ENCODE data around the gene MPV17L2.

The MPV17L2 gene

DNA sequence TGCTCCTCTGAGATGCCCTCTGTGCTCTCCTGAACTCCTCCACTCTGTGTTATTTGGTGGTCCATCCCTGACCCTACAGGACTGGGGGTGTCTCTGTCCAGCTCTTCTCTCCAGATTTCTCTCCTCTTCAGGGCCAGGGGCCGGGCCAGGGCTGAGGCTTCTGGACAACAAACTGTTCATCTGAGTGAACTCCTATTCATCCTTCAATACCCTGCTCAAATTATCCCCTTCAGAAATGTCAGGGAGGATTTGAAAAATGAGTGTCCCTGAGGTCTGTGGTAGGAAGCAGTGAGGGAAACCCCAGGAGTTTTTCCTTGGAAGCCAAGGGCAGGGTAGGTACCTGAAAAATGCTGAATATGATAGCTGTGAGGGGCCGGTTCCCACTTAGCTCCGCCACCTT, 25.6 kb downstream of the MPV17L2 start:
- Histone ChIP-seq H3K27me3 (replicated peaks; ENCODE audit: insufficient read depth, low read length) (peaks cover 74% of the 10 kb centered on the region), H3K36me3 (replicated peaks; ENCODE audit: insufficient read depth, low read length) (no peaks in the 10 kb centered on the region), H3F3A (ENCODE audit: insufficient read depth, low read length) (no peaks in the 10 kb centered on the region), H3K9me3 (replicated peaks; ENCODE audit: insufficient read depth, low read length) (no peaks in the 10 kb centered on the region), H2AFZ (ENCODE audit: low read length) (no peak overlapping the region), H3K4me3 (ENCODE audit: low read length) (no peak overlapping the region), H3K4me1 (ENCODE audit: low read length) (no peaks in the 10 kb centered on the region), H4K20me1 (ENCODE audit: insufficient read depth, low read length) (no peaks in the 10 kb centered on the region), H3K27ac (ENCODE audit: low read length) (no peak overlapping the region), H3K4me2 (ENCODE audit: low read depth, low read length) (no peak overlapping the region), H3K9ac (ENCODE audit: low read length) (no peak overlapping the region), H3K9me2 (replicated peaks; ENCODE audit: insufficient read depth, low read length) (no peaks in the 10 kb centered on the region), H3K79me2 (ENCODE audit: low read length) (no peaks in the 10 kb centered on the region)
- DNase-seq, result no peak
- TF ChIP-seq EZH2phosphoT487 (IDR thresholded peaks at IDR 0.05; ENCODE audit: low read length), result no peak
- no peak for TF ChIP-seq EZH2 (optimal IDR thresholded peaks at IDR 0.05; ENCODE audit: low read depth, low read length)
- TF ChIP-seq, protein P1, sequence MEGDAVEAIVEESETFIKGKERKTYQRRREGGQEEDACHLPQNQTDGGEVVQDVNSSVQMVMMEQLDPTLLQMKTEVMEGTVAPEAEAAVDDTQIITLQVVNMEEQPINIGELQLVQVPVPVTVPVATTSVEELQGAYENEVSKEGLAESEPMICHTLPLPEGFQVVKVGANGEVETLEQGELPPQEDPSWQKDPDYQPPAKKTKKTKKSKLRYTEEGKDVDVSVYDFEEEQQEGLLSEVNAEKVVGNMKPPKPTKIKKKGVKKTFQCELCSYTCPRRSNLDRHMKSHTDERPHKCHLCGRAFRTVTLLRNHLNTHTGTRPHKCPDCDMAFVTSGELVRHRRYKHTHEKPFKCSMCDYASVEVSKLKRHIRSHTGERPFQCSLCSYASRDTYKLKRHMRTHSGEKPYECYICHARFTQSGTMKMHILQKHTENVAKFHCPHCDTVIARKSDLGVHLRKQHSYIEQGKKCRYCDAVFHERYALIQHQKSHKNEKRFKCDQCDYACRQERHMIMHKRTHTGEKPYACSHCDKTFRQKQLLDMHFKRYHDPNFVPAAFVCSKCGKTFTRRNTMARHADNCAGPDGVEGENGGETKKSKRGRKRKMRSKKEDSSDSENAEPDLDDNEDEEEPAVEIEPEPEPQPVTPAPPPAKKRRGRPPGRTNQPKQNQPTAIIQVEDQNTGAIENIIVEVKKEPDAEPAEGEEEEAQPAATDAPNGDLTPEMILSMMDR (IDR thresholded peaks at IDR 0.05; ENCODE audit: low read length), result no peak

DNA sequence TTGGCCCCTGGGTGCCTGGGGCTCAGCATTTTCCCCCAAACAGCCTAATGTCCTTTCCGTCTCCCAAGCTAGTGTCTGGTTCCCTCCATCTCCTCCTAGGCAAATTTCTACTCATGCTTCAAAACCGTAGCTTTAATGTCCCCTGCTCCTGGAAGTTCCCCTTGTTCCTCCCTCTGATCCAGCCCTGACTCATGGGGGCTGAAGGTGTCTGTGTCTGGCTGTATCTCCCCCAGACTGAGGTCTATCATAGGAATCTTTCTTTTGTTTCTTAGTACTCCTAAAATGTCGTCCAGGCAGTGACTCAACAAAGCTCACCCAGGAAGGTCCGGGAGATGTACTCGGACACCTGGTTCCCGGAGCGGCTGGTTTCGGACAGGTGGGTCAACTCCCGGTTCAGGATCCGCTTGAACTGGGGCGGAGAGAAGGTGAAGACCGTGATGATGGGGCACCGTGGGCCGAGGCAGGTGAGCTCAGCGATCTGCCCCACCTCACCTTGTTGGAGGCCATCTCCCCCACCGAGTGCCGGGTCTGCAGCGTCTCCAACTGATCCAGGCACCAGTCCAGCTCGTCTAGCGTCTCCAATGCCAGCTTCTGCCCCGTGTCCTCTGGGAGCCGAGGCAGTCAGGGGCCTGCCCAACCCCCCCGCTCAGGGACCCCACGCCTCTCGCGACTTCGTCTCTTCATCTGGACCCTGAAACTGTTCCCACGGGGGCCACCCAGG, 27.1 kb downstream of the MPV17L2 start:
- H3K27ac ChIP-seq (ENCODE audit: low read length), result no peak overlapping the region
- no peak overlapping the region for H2AFZ ChIP-seq (ENCODE audit: low read length)
- H3K4me1 ChIP-seq (ENCODE audit: low read length), result no peaks in the 10 kb centered on the region
- H3K79me2 ChIP-seq (ENCODE audit: low read length), result no peaks in the 10 kb centered on the region
- no peak overlapping the region for H3K4me2 ChIP-seq (ENCODE audit: low read depth, low read length)
- H3K4me3 ChIP-seq (ENCODE audit: low read length), result no peak overlapping the region
- H3K36me3 ChIP-seq (replicated peaks; ENCODE audit: insufficient read depth, low read length), result no peaks in the 10 kb centered on the region
- no peaks in the 10 kb centered on the region for H4K20me1 ChIP-seq (ENCODE audit: insufficient read depth, low read length)
- DNase-seq, result no peak
- H3K9me3 ChIP-seq (replicated peaks; ENCODE audit: insufficient read depth, low read length), result no peaks in the 10 kb centered on the region
- H3F3A ChIP-seq (ENCODE audit: insufficient read depth, low read length), result no peaks in the 10 kb centered on the region
- TF ChIP-seq EZH2phosphoT487 (IDR thresholded peaks at IDR 0.05; ENCODE audit: low read length) (no peak), EZH2 (optimal IDR thresholded peaks at IDR 0.05; ENCODE audit: low read depth, low read length) (no peak)
- TF ChIP-seq, protein P1 (IDR thresholded peaks at IDR 0.05; ENCODE audit: low read length), result no peak
- H3K9me2 ChIP-seq (replicated peaks; ENCODE audit: insufficient read depth, low read length), result no peaks in the 10 kb centered on the region
- H3K27me3 ChIP-seq (replicated peaks; ENCODE audit: insufficient read depth, low read length), result peaks cover 75% of the 10 kb centered on the region
- no peak overlapping the region for H3K9ac ChIP-seq (ENCODE audit: low read length)

DNA sequence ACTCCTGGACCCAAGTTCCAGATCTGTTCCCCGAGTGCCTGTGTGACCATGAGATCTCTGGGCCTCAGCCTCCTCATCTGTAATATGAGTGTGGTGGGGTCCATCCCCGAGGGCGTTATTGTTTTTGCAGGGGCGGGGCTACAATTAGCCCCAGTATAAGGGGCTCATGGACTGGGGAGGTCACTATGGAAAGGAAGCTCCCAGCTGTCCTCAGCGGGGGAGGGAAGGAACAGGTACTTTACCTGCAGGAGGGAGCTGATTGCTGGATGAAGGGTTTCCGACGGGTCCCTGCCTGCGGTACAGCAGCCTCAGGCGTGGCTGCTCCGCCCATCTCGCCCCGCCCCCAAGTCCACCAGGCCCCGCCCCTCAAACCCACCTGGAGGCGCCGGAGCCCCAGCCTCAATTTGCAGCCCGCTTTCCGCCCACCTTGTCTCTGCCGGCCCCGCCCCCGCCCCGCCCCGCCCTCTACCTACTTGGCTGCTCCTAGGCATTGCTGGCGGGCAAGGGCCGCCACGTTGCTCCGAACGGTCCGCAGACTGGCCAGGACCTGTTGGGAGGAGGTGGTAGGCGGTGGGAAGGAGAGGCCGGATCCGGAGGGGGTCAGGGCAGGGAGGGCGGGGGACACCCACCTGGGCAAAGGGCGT, 27.7 kb downstream of the MPV17L2 start:
- no peaks in the 10 kb centered on the region for H3K9me2 ChIP-seq (replicated peaks; ENCODE audit: insufficient read depth, low read length)
- no peaks in the 10 kb centered on the region for H3F3A ChIP-seq (ENCODE audit: insufficient read depth, low read length)
- no peaks in the 10 kb centered on the region for H3K9me3 ChIP-seq (replicated peaks; ENCODE audit: insufficient read depth, low read length)
- no peak for DNase-seq
- no peaks in the 10 kb centered on the region for H3K79me2 ChIP-seq (ENCODE audit: low read length)
- no peak overlapping the region for H2AFZ ChIP-seq (ENCODE audit: low read length)
- TF ChIP-seq, protein P1 (IDR thresholded peaks at IDR 0.05; ENCODE audit: low read length), result no peak
- TF ChIP-seq EZH2phosphoT487 (IDR thresholded peaks at IDR 0.05; ENCODE audit: low read length) (no peak), EZH2 (optimal IDR thresholded peaks at IDR 0.05; ENCODE audit: low read depth, low read length) (no peak)
- H3K36me3 ChIP-seq (replicated peaks; ENCODE audit: insufficient read depth, low read length), result no peaks in the 10 kb centered on the region
- H3K9ac ChIP-seq (ENCODE audit: low read length), result no peak overlapping the region
- H3K4me2 ChIP-seq (ENCODE audit: low read depth, low read length), result no peak overlapping the region
- H3K4me1 ChIP-seq (ENCODE audit: low read length), result no peaks in the 10 kb centered on the region
- H3K27me3 ChIP-seq (replicated peaks; ENCODE audit: insufficient read depth, low read length), result peaks cover 78% of the 10 kb centered on the region
- H4K20me1 ChIP-seq (ENCODE audit: insufficient read depth, low read length), result no peaks in the 10 kb centered on the region
- no peak overlapping the region for H3K4me3 ChIP-seq (ENCODE audit: low read length)
- no peak overlapping the region for H3K27ac ChIP-seq (ENCODE audit: low read length)

All from MM.1S (cell line).